Esophagus (tissue), 2 donors: ENCODE measurements around the gene IGSF5. TPM values are rescaled to one million over a fixed set of nuclear protein-coding genes. Genes with fewer than 3 reads are reported as not detected.

Source experiments
- H3K27ac ChIP-seq, 2 donors: one replicate each; pipeline ENCODE4 v1.5.1; 2013; ENCODE audit warnings: low read depth in 2 of 2, mild to moderate bottlenecking in 2 of 2, inconsistent platforms in 1 of 2, low read length in 1 of 2, moderate library complexity in 1 of 2
- H3K27me3 ChIP-seq, 2 donors: one replicate each; pipeline ENCODE4 v1.6.1; 2013; ENCODE audit warnings: low read length in 2 of 2, control low read depth in 1 of 2, mild to moderate bottlenecking in 1 of 2; ENCODE audit not compliant: insufficient read depth in 2 of 2, control insufficient read depth in 1 of 2
- H3K36me3 ChIP-seq, 2 donors: one replicate each; pipeline ENCODE4 v1.6.1; 2013; ENCODE audit warnings: low read length in 1 of 2; ENCODE audit not compliant: control insufficient read depth in 2 of 2, insufficient read depth in 2 of 2
- H3K4me1 ChIP-seq, 2 donors: one replicate each; pipeline ENCODE4 v1.6.1; 2013; ENCODE audit warnings: low read length in 1 of 2; ENCODE audit not compliant: control insufficient read depth in 2 of 2, insufficient read depth in 2 of 2
- H3K4me3 ChIP-seq, 2 donors: one replicate each; pipeline ENCODE4 v1.5.1; 2013; ENCODE audit warnings: low read length in 2 of 2, mild to moderate bottlenecking in 2 of 2, low read depth in 1 of 2, moderate library complexity in 1 of 2
- H3K9me3 ChIP-seq, 2 donors: one replicate each; pipeline ENCODE4 v1.6.1; 2013; ENCODE audit warnings: mild to moderate bottlenecking in 2 of 2, low read depth in 1 of 2, low read length in 1 of 2, moderate library complexity in 1 of 2; ENCODE audit not compliant: control insufficient read depth in 2 of 2, insufficient read depth in 1 of 2
- WGBS, 2 donors: extraction: QIAGEN DNeasy Blood & Tissue Kit; methylation state at CpG; one replicate each; pipeline ENCODE4 v1.1.7; 2013; 5-methylcytosine and 5-hydroxymethylcytosine counted together
- polyA plus RNA-seq, 2 donors: library from polyadenylated mRNA; stranded (reverse); fragments of 200-250 nt; gene quantifications; one replicate each; pipeline ENCODE4 v1.2.3, GENCODE V29; 2013
- donor health status: healthy with polysubstance abuse.
- donor health status: Bipolar disorder and iron deficiency.

The IGSF5 gene
- polyA plus RNA-seq, 2 donors: not detected

DNA sequence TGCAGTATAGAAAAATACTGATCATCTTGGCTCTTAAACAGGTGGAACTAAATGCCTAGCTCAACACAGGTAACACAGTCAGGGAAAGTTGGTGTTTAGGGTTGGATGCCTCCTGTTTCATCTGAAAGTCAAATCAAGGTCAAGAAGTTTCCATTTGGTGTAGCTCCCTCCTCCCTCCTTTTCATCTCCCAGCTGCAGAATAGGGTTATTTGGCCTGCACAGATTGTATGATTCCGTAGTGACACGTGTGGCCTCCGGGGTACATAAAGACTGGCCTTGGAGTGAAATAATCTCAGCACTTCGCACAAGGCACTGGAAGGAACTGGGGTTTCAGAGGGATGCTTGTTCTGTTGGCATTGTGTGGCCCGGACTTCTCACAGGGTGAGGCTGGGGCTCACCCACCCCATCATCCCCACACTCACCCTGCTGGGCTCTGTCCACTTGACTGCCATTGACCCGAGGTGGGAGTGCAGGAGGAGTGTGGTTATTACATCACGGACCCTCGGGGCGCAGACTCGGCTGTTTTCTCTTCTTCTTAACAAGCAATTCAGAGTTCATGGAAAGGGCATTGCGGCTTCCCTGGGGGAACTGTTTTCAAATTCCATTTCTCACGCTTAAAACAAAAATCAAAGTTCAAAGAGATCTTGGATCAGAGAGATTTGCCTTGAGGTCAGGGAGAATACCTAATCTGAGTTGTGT, 18.4 kb downstream of the IGSF5 start:
- Histone ChIP-seq H3K4me3 (no peak overlapping the region), H3K4me1 (no peaks in the 10 kb centered on the region), H3K27me3 (no peaks in the 10 kb centered on the region), H3K36me3 (no peaks in the 10 kb centered on the region), H3K9me3 (no peaks in the 10 kb centered on the region), H3K27ac (no peak overlapping the region)
- 45 to 59% methylated on average over 12 of the region's 12 CpGs for WGBS, 2 donors

DNA sequence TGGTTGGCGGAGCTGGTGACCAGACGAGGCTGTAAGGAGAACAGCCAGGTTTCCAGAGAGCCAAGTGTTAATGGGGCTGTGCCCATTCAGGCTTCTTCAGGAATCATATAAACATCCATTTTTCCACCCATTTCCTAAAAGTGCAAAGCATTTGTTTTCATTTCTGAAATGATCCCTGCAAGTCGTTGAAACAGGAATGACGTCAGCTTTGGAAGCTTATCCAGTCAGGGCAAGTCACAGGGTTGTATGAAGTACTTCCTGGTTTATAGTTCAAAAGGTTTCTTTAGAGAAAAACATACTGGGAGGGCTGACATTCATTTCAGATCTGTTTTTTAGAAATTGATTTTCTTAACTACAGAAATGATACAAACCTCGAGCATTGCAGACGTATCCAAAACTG, 29.2 kb downstream of the IGSF5 start:
- Histone ChIP-seq H3K9me3 (no peaks in the 10 kb centered on the region), H3K27ac (no peak overlapping the region), H3K4me3 (no peak overlapping the region), H3K36me3 (no peaks in the 10 kb centered on the region), H3K4me1 (no peaks in the 10 kb centered on the region), H3K27me3 (no peaks in the 10 kb centered on the region)
- WGBS, 2 donors: 57 to 68% methylated on average over 6 of the region's 6 CpGs

DNA sequence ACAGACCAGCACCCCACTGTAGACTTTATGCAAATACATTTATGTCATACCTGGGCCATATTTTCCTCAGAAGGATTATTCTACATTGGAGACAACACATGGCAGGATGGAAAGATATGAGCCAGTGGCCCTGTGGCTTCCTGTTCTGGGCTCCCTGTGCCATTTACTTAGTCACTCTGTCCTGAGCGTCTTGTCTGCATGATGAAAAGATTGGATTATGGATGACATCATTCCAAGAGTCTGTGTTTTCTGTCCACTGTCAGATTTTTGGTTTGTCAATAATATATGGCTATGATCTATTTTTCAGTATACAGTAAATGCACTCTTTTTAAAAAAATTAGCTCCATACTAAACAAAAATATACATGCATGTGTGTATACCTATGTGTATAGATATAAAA, 30.8 kb downstream of the IGSF5 start:
- H3K36me3 ChIP-seq: no peaks in the 10 kb centered on the region
- WGBS, 2 donors: 73 to 78% methylated on average over 1 of the region's 1 CpG

DNA sequence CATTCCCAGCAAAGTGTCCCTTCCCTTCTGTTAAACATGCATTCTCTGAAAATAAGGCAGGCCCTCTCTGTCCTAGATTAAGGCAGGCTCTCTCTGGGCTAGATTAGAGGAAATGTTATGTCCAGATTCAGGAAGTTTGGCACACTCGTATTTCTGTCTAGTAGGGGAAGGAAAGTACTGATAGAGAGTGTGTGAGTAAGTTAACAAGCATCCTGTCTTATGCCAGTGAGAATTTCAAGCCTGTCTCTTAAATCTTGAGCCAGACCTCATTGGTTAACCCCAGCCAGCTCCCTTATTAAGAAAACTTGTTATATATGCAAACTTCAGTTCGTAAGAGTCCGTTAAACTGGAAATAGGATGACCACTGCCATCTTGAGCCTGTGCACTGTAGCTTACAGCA, 31.6 kb downstream of the IGSF5 start:
- Histone ChIP-seq H3K27ac (no peak overlapping the region), H3K4me1 (no peaks in the 10 kb centered on the region), H3K9me3 (no peaks in the 10 kb centered on the region), H3K4me3 (no peak overlapping the region), H3K27me3 (no peaks in the 10 kb centered on the region), H3K36me3 (no peaks in the 10 kb centered on the region)
- 51 to 52% methylated on average over 3 of the region's 3 CpGs for WGBS, 2 donors

More for the DNA sequence above, 30.8 kb downstream of the IGSF5 start:
- Histone ChIP-seq H3K27ac (no peak overlapping the region), H3K4me3 (no peak overlapping the region), H3K4me1 (no peaks in the 10 kb centered on the region), H3K27me3 (no peaks in the 10 kb centered on the region), H3K9me3 (no peaks in the 10 kb centered on the region)

DNA sequence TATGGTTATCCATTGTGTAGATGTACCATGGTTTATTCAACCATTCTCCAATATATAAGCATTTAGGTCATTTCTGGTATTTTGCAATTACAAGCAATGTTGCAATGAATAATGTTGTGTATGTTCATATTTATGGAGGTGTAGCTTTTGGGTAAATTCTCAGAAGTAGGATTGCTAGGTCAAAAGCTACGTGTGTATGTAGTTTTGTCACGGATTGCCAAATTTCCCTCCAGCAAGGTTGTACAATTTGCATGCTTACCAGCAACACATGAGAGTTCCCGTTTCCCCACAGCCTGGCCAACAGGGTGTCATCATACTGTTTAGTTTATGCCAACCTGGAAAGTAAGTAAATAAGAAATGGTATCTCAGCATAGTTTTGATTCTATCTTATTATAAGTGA, 36.3 kb downstream of the IGSF5 start:
- no peaks in the 10 kb centered on the region for H3K36me3 ChIP-seq
- no peaks in the 10 kb centered on the region for H3K27me3 ChIP-seq
- no peak overlapping the region for H3K4me3 ChIP-seq
- H3K9me3 ChIP-seq: no peaks in the 10 kb centered on the region
- H3K4me1 ChIP-seq: no peaks in the 10 kb centered on the region
- no peak overlapping the region for H3K27ac ChIP-seq
- 77 to 87% methylated on average over 3 of the region's 3 CpGs for WGBS, 2 donors

DNA sequence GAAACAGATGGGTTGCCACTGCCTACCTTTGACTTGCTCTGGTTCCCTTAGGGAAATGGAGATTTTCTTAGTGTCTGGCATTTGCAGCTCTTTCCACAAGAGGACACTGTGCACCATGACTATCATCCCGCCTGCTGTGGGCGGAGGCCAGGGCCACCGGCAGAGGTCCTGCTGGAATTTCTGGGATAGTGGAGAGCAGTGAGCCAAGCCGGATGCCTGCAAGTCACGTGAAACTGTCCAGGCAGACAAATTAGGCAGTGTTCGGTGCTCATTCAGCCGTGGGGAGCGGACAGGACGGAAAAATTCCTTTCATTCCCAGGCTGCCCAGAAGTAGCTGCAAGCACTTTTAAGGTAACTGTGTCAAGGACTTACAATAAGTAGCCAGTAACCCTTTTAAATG, 43.4 kb downstream of the IGSF5 start:
- no peaks in the 10 kb centered on the region for H3K36me3 ChIP-seq
- H3K4me3 ChIP-seq: no peak overlapping the region
- peaks cover 0 to 2% of the 10 kb centered on the region in 2 donors for H3K4me1 ChIP-seq
- no peak overlapping the region for H3K27ac ChIP-seq
- WGBS, 2 donors: 9 to 18% methylated on average over 9 of the region's 9 CpGs
- no peaks in the 10 kb centered on the region for H3K27me3 ChIP-seq
- H3K9me3 ChIP-seq: no peaks in the 10 kb centered on the region

DNA sequence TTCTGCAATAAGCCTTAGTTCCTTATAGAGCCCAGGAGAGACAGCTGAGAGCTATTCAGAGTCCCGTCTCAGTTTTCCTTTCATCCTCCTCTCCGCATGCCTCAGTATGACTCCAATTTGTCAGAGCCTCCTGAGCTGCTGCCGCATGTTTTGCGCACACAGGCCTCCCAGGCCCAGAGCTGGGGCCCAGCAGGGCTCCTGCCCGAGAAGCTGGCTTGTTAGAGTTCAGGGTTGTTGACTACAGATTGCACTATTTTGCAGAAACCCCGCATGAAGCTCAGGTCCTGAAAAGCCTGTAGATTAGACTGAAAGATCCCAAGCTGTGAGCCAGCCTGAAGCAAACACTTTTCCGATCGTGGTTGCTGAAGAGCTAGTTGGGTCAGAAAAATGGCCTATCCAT, 51.5 kb downstream of the IGSF5 start:
- H3K27ac ChIP-seq: no peak overlapping the region
- no peaks in the 10 kb centered on the region for H3K27me3 ChIP-seq
- H3K4me3 ChIP-seq: no peak overlapping the region
- H3K9me3 ChIP-seq: peaks cover 0 to 3% of the 10 kb centered on the region in 2 donors
- WGBS, 2 donors: 93% methylated on average over 8 of the region's 8 CpGs
- no peaks in the 10 kb centered on the region for H3K4me1 ChIP-seq
- no peaks in the 10 kb centered on the region for H3K36me3 ChIP-seq

DNA sequence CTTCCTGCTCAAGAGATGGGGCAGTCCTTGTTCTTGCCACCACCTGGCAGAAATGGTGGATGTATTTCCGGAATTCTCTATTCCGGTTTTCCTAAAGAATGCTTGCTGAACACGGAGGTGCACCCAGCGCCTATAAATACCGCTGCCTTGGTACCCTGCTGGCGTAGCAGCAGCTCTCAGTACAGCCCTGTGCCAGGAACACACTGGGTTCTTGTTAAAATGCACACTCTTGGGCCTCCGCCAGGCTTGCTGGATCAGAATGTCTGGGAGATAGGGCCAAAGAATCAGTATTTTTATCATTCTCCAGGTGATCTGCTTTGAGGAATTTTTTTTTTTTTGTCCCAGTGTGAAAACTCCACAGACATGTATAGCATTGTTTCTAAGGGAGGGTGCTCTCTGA, 54.2 kb downstream of the IGSF5 start:
- Histone ChIP-seq H3K4me1 (no peaks in the 10 kb centered on the region), H3K27ac (no peak overlapping the region), H3K4me3 (no peak overlapping the region), H3K27me3 (no peaks in the 10 kb centered on the region), H3K9me3 (peaks cover 0 to 3% of the 10 kb centered on the region in 2 donors), H3K36me3 (no peaks in the 10 kb centered on the region)
- 87% methylated on average over 7 of the region's 7 CpGs for WGBS, 2 donors

DNA sequence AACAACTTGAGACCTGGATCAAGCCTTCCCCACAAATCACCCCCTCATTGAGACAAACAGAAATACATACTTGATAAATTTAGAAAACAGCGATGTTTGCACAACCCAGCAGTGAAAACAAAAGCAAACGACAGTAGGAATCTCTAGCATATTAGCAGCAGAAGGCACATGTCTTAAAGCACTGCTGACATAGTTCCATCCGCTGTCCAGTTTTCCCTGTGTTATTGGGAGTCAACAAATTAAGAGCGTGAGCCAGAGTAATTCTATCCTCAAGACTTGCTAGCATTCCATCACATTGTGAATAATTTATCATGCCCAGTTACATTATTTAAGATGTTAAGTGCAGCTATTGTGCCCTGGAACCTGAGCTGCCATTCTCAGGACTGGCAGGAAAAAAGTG, 55.3 kb downstream of the IGSF5 start:
- no peak overlapping the region for H3K4me3 ChIP-seq
- no peaks in the 10 kb centered on the region for H3K36me3 ChIP-seq
- WGBS, 2 donors: 62 to 66% methylated on average over 4 of the region's 4 CpGs
- peaks cover 0 to 3% of the 10 kb centered on the region in 2 donors for H3K9me3 ChIP-seq
- H3K27me3 ChIP-seq: no peaks in the 10 kb centered on the region
- no peak overlapping the region for H3K27ac ChIP-seq
- no peaks in the 10 kb centered on the region for H3K4me1 ChIP-seq

DNA sequence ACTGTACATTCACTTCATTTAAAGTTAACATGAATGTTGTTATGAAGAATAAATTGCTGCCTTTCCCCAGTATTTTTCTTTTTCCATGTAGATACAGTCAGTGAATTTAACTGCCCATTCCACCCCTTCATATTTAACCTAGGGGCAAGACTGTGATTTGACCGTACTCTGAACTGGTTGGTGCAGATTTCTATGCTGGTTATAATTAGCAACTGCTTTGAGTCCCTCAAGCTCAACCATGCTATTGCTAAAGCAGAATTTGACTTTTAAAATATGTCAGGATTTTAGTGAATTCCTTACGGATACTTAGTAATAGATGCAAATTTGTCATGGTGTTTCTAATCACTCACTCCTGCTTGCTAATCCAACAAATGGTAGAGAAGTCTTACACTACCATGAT, 57.2 kb downstream of the IGSF5 start:
- Histone ChIP-seq H3K27ac (no peak overlapping the region), H3K4me3 (no peak overlapping the region), H3K4me1 (no peaks in the 10 kb centered on the region), H3K36me3 (no peaks in the 10 kb centered on the region), H3K9me3 (no peaks in the 10 kb centered on the region), H3K27me3 (no peaks in the 10 kb centered on the region)
- 88 to 96% methylated on average over 2 of the region's 2 CpGs for WGBS, 2 donors
